Activated CD8-positive, alpha-beta memory T cell treated with anti-CD3 and anti-CD28 coated beads, Interleukin-2, amount 50 U/mL, for 48 hours (primary cell): ENCODE measurements around the gene CIAO3.

Experiments
- DNase-seq: peaks from one replicate; pipeline ENCODE4 v3.0.0-alpha.2; 2020

Gene CIAO3

GRCh38 chr16:775236-775796 lies 34.5 kb upstream of the CIAO3 start:
- DNase-seq = no peak

- no peak for DNase-seq
Measured at GRCh38 chr16:774086-775001, 33.5 kb upstream of the CIAO3 start.

GRCh38 chr16:772959-773358 lies 32.2 kb upstream of the CIAO3 start:
- DNase-seq = no peak

GRCh38 chr16:770411-770810 lies 29.6 kb upstream of the CIAO3 start:
- no peak for DNase-seq

GRCh38 chr16:769934-770333 lies 29.1 kb upstream of the CIAO3 start:
- DNase-seq = no peak

GRCh38 chr16:769184-769784 lies 28.5 kb upstream of the CIAO3 start:
- no peak for DNase-seq

GRCh38 chr16:768428-768827 lies 27.6 kb upstream of the CIAO3 start:
- no peak for DNase-seq

- DNase-seq = no peak
Measured at GRCh38 chr16:767743-768235, 27.0 kb upstream of the CIAO3 start.

GRCh38 chr16:766820-767640 lies 26.2 kb upstream of the CIAO3 start:
- DNase-seq = no peak

GRCh38 chr16:766008-766819 lies 25.4 kb upstream of the CIAO3 start:
- no peak for DNase-seq

- no peak for DNase-seq
Measured at GRCh38 chr16:765488-765865, 24.7 kb upstream of the CIAO3 start.

GRCh38 chr16:764848-765487 lies 24.2 kb upstream of the CIAO3 start:
- DNase-seq = no peak

- DNase-seq = no peak
Measured at GRCh38 chr16:764184-764750, 23.5 kb upstream of the CIAO3 start.

GRCh38 chr16:763369-764183 lies 22.8 kb upstream of the CIAO3 start:
- DNase-seq = no peak

- no peak for DNase-seq
Measured at GRCh38 chr16:762595-763268, 21.9 kb upstream of the CIAO3 start.

- no peak for DNase-seq
Measured at GRCh38 chr16:761625-762513, 21.1 kb upstream of the CIAO3 start.

GRCh38 chr16:760545-761343 lies 19.9 kb upstream of the CIAO3 start, which contains the start of gene MSLN:
Gene MSLN, plus strand, starts transcription at chr16:760734. Its CDS starts 1,947 bp downstream, at chr16:762681.
- DNase-seq = no peak

GRCh38 chr16:760065-760464 lies 19.3 kb upstream of the CIAO3 start:
- DNase-seq = no peak
